ENCODE data around the gene FGD3.

Gene FGD3

DNA sequence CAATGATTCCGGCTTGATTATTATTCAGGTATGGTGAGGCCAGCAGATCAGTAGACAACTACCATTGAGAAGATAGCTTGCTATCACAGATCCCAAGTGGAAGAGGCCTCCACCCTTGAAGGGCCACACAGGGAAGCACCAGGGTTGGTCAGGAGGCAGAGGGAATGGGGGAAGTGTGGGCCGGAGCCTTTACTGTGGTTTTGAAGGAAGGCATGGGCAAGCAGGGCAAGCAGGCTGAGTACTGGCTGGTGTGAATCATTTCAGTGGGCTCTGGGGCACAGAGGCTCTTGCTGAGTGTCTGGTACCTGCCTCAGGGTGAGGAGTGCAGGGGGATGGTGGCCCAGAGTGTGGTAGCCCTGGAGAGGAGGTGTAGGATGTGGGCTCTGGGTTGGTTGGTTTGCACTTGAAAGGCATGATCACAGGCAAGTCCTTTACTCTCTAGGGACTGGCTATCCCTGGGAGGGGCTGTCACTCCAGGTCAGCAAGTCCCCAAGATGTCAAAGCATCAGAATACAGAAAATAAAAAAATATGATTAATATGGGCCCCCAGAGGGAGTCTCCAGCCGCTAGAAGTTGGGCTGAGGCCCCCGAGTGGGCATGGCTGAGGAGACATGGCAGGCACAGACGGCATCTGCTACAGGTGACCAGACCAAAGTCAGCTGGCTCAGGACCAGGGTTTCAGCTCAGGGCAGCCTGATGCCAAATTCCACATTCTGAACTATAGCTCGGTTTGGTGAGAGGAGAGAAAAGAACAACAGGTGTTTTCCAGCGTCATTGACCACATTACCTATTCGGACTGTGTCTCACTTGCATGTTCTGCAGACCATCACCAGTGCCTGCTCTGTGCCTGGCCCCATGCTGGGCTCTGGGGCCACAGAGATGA lies 101.5 kb downstream of the FGD3 start:
- no peak overlapping the region for H3K4me3 ChIP-seq (ENCODE audit: control insufficient read depth, low read depth, low read length)

DNA sequence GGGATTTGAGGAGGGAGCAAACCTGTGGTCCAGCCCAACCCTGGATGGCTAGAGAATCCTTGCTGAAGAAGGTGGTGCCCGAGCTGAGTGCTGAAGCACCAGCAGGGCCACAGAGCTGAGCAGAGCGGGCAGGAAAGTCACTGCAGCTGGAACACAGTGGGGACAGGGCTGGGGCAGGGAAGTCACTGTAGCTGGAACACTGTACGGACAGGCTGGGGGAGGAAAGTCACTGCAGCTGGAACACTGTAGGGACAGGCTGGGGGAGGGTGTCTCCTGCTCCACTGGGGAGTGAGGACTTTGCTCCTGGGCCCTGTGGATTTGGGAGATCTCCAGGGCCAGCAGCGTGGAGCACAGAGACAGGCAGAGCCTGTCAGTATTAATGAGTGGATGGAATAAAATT lies 102.2 kb downstream of the FGD3 start:
- TF ChIP-seq, protein P1, sequence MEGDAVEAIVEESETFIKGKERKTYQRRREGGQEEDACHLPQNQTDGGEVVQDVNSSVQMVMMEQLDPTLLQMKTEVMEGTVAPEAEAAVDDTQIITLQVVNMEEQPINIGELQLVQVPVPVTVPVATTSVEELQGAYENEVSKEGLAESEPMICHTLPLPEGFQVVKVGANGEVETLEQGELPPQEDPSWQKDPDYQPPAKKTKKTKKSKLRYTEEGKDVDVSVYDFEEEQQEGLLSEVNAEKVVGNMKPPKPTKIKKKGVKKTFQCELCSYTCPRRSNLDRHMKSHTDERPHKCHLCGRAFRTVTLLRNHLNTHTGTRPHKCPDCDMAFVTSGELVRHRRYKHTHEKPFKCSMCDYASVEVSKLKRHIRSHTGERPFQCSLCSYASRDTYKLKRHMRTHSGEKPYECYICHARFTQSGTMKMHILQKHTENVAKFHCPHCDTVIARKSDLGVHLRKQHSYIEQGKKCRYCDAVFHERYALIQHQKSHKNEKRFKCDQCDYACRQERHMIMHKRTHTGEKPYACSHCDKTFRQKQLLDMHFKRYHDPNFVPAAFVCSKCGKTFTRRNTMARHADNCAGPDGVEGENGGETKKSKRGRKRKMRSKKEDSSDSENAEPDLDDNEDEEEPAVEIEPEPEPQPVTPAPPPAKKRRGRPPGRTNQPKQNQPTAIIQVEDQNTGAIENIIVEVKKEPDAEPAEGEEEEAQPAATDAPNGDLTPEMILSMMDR (IDR thresholded peaks at IDR 0.05; ENCODE audit: control insufficient read depth, insufficient read depth, low read depth, low read length, missing control alignments) = no peak
- no peak overlapping the region for H3K4me3 ChIP-seq (ENCODE audit: control insufficient read depth, low read depth, low read length)
- no peak for DNase-seq (ENCODE audit: low read depth)

More for the DNA sequence above, 101.5 kb downstream of the FGD3 start:
- TF ChIP-seq, protein P1 (IDR thresholded peaks at IDR 0.05; ENCODE audit: control insufficient read depth, insufficient read depth, low read depth, low read length, missing control alignments) = no peak
- DNase-seq (ENCODE audit: low read depth) = no peak

DNA sequence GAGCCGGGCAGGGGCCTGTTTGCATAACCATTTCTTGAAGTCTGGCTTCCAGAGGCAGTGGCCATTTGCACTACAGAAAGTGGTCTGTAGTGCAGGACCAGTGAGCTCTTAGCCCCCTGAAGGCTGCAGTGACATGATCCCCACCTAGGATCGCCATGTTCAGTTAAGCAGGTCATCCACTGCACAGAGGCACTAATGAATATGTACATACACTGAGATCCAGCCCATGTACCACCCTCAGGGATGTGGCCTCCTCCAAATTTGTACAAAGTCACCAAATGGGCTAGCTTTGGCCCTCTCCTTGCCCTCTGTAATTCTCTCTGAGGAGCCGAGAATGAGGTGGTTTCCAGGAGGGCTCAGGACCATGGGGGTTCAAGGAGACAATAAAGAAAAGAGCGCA lies 102.9 kb downstream of the FGD3 start:
- TF ChIP-seq, protein P1 (IDR thresholded peaks at IDR 0.05; ENCODE audit: control insufficient read depth, insufficient read depth, low read depth, low read length, missing control alignments) = no peak
- no peak for DNase-seq (ENCODE audit: low read depth)

DNA sequence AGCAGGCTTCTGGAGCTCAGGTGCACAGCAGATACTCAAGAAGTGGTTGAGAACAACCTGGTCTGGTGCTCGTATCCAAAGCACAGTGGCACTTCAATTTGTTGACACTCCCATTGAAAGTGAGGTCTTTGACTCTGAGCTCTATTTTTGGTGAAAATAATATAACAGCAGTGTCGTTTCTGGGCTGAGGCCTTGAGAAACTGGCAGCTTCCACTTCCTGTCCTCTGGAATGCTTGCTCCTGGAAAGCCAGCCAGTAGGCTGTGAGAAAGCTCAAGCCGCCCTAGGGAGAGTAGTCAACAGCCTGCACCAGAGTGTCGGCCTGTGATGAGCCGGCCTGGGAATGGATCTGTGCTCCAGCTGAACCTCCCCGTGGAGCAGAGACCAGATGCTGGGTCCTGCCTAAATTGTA lies 104.4 kb downstream of the FGD3 start:
- TF ChIP-seq, protein P1 (IDR thresholded peaks at IDR 0.05; ENCODE audit: control insufficient read depth, insufficient read depth, low read depth, low read length, missing control alignments) = no peak
- DNase-seq (ENCODE audit: low read depth) = peak; percentile 14
- H3K4me3 ChIP-seq (ENCODE audit: control insufficient read depth, low read depth, low read length) = no peak overlapping the region

More for the DNA sequence above, 102.9 kb downstream of the FGD3 start:
- H3K4me3 ChIP-seq (ENCODE audit: control insufficient read depth, low read depth, low read length) = no peak overlapping the region

DNA sequence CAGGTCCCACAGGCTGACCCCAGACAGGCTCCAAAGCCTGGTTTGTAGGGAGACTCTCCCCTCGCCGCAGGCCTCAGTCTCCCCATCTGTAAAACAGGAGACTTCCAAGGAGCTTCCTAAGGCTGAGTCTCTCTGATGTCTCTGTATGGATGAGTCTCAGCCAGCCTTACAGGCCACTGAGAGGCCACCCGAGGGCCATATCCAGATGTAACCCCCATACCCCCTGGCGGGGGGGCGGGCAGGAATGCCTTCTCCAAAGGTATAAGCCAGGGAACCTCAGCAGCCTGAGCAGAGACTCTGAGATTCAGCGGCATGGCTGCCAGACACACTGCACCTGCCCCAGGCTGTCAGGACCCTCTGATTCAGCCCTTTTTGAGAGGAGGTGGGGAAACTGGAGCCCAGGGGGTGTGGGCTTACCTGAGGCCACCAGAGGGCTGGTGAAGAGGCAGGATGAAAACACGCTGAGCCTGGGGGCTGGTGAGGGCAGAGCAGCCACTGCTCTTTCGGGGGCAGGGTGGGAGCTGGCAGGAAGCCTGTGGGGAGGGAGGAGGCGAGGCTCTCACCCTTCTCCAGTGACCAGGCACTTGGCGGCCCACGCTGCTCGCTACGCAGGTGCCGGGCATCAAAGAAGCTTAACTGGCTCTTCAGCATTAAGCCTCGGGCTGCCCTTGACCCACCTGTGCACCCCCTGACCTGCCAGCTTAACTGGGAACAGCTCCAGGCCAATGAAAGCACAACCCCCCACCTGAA lies 105.6 kb downstream of the FGD3 start:
- no peak for DNase-seq (ENCODE audit: low read depth)
- TF ChIP-seq, protein P1 (IDR thresholded peaks at IDR 0.05; ENCODE audit: control insufficient read depth, insufficient read depth, low read depth, low read length, missing control alignments) = no peak
- H3K4me3 ChIP-seq (ENCODE audit: control insufficient read depth, low read depth, low read length) = no peak overlapping the region

DNA sequence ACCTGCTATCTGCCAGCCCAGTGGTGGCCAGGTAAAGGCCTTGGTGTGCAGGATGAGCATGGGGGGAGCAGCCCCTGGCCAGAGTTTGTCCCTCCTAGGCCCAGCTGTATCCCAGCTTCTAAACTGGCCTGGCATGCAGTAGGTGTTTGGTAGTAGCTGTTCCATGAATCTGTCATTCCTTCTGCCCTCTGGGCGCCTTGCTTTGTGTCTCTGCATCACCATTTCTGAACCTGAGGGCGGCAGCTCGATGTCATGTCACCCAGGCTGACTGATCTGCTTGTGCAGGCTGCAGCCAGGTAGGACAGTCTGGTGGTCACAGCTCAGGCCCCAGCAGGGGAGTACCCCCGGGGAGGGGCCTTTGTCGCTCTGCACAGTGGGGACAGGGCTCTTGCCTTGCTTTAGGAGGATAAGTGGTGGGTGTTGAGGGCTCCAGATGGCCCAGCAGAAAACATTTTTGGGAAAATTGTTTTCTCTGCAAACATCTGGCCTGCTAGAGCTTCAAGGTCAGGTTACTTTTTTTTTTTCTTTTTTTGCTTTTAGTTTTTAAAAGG lies 106.5 kb downstream of the FGD3 start:
- no peak for DNase-seq (ENCODE audit: low read depth)
- no peak overlapping the region for H3K4me3 ChIP-seq (ENCODE audit: control insufficient read depth, low read depth, low read length)
- TF ChIP-seq, protein P1 (IDR thresholded peaks at IDR 0.05; ENCODE audit: control insufficient read depth, insufficient read depth, low read depth, low read length, missing control alignments) = no peak
